WTC11 (cell line): ENCODE results near the gene SIGLEC12. TPM values are rescaled to one million over a fixed set of nuclear protein-coding genes. Genes with fewer than 3 reads are reported as not detected.

Experiments used
- ATAC-seq: fragments of 200-7000 bp; cut with Tn5 transposase; 2 replicates; pipeline ENCODE4 v1.10.0; 2021; ENCODE audit warnings: mild to moderate bottlenecking, moderate library complexity
- CTCF ChIA-PET: fragments of 300-600 bp; sonication (Branson Sonifier 250); formaldehyde crosslinking; loops from one replicate; lab custom pipeline; 2021; ENCODE audit warnings: antibody characterized with exemption; lab: Charles Lee
- POLR2A ChIA-PET: fragments of 350-600 bp; sonication (Branson Sonifier 250); formaldehyde crosslinking; loops from one replicate; lab custom pipeline; 2021; ENCODE audit warnings: antibody characterized with exemption; lab: Charles Lee
- DNase-seq: peaks from one replicate; pipeline ENCODE4 v3.0.0; 2021; ENCODE audit warnings: low spot score
- H3K27ac Mint-ChIP-seq: 2 replicates; pipeline ENCODE4 v1.8.0; 2021; ENCODE audit warnings: mixed read lengths
- H3K27me3 Mint-ChIP-seq: 2 replicates; pipeline ENCODE4 v1.8.0; 2021; ENCODE audit warnings: low read depth, mild to moderate bottlenecking, moderate library complexity, mixed read lengths
- H3K36me3 Mint-ChIP-seq: 2 replicates; pipeline ENCODE4 v1.8.0; 2021; ENCODE audit warnings: mixed read lengths
- H3K4me1 Mint-ChIP-seq: 2 replicates; pipeline ENCODE4 v1.8.0; 2022; ENCODE audit warnings: mixed read lengths
- H3K4me3 Mint-ChIP-seq: 2 replicates; pipeline ENCODE4 v1.8.0; 2021; ENCODE audit warnings: mild to moderate bottlenecking, moderate library complexity, mixed read lengths
- H3K9me3 Mint-ChIP-seq: 2 replicates; pipeline ENCODE4 v1.8.0; 2021; ENCODE audit warnings: mixed read lengths
- ARID4B ChIP-seq: sonication (generic); formaldehyde crosslinking; IDR thresholded peaks from 2 replicates; pipeline ENCODE4 v1.8.0; 2023; ENCODE audit warnings: missing genetic modification reagents, mild to moderate bottlenecking, borderline replicate concordance
- CDX4 ChIP-seq: fragments of 250-450 bp; sonication (Bioruptor Pico); IDR thresholded peaks from 2 replicates; pipeline ENCODE4 v1.9.0; 2021; ENCODE audit warnings: moderate library complexity, mild to moderate bottlenecking, inconsistent platforms, borderline replicate concordance
- CREM ChIP-seq: sonication (generic); formaldehyde crosslinking; IDR thresholded peaks from 2 replicates; pipeline ENCODE4 v1.8.1; 2022; ENCODE audit warnings: mild to moderate bottlenecking, missing genetic modification reagents, moderate library complexity
- ELF4 ChIP-seq: sonication (generic); formaldehyde crosslinking; IDR thresholded peaks from 2 replicates; pipeline ENCODE4 v1.8.1; 2022; ENCODE audit warnings: low read depth, mild to moderate bottlenecking, moderate library complexity, missing genetic modification reagents
- NFATC4 ChIP-seq: fragments of 250-450 bp; sonication (Bioruptor Pico); IDR thresholded peaks from 2 replicates; pipeline ENCODE4 v1.9.0; 2021; ENCODE audit warnings: mild to moderate bottlenecking
- NFYB ChIP-seq: sonication (generic); formaldehyde crosslinking; conservative IDR thresholded peaks from 2 replicates; pipeline ENCODE4 v1.8.0; 2022; ENCODE audit warnings: low read depth, missing genetic modification reagents
- OVOL2 ChIP-seq: fragments of 250-450 bp; sonication (Bioruptor Pico); IDR thresholded peaks from 2 replicates; pipeline ENCODE4 v1.9.0; 2021; ENCODE audit warnings: mild to moderate bottlenecking, borderline replicate concordance
- TCF7 ChIP-seq: sonication (generic); formaldehyde crosslinking; IDR thresholded peaks from 2 replicates; pipeline ENCODE4 v1.8.0; 2022; ENCODE audit warnings: mild to moderate bottlenecking, low read depth, missing genetic modification reagents, moderate library complexity
- TEAD4 ChIP-seq: sonication (generic); formaldehyde crosslinking; IDR thresholded peaks from 2 replicates; pipeline ENCODE4 v1.8.0; 2022; ENCODE audit warnings: mild to moderate bottlenecking, missing genetic modification reagents
- ZNF232 ChIP-seq: sonication (generic); formaldehyde crosslinking; IDR thresholded peaks from 2 replicates; pipeline ENCODE4 v1.8.0; 2022; ENCODE audit warnings: mild to moderate bottlenecking, missing genetic modification reagents
- ZNF263 ChIP-seq: sonication (generic); formaldehyde crosslinking; IDR thresholded peaks from 2 replicates; pipeline ENCODE4 v1.8.1; 2022; ENCODE audit warnings: low read depth, mild to moderate bottlenecking, moderate library complexity, missing genetic modification reagents
- ZNF416 ChIP-seq: fragments of 250-450 bp; sonication (Bioruptor Pico); IDR thresholded peaks from 2 replicates; pipeline ENCODE4 v1.9.0; 2021; ENCODE audit warnings: mild to moderate bottlenecking, inconsistent platforms
- total RNA-seq: library from RNA; stranded (reverse); gene quantifications from 3 replicates; pipeline ENCODE4 v1.2.3, GENCODE V29; 2021
- TF ChIP-seq, protein P1 (sequence below): sonication (generic); formaldehyde crosslinking; IDR thresholded peaks from 2 replicates; pipeline ENCODE4 v1.8.0; 2023; ENCODE audit warnings: mild to moderate bottlenecking, missing genetic modification reagents
- TF ChIP-seq, protein P2 (sequence below): sonication (generic); formaldehyde crosslinking; IDR thresholded peaks from 2 replicates; pipeline ENCODE4 v1.8.0; 2023; ENCODE audit warnings: missing genetic modification reagents
- TF ChIP-seq, protein P3 (sequence below): fragments of 250-450 bp; sonication (Bioruptor Pico); IDR thresholded peaks from 2 replicates; pipeline ENCODE4 v1.9.0; 2021; ENCODE audit warnings: mild to moderate bottlenecking
- TF ChIP-seq, protein P4 (sequence below): sonication (generic); formaldehyde crosslinking; IDR thresholded peaks from 2 replicates; pipeline ENCODE4 v1.8.1; 2023; ENCODE audit warnings: mild to moderate bottlenecking, moderate library complexity, missing genetic modification reagents
- TF ChIP-seq, protein P5 (sequence below): sonication (generic); formaldehyde crosslinking; IDR thresholded peaks from 2 replicates; pipeline ENCODE4 v1.8.1; 2023; ENCODE audit warnings: mild to moderate bottlenecking, missing genetic modification reagents
- TF ChIP-seq, protein P6 (sequence below): fragments of 250-450 bp; sonication (Bioruptor Pico); IDR thresholded peaks from 2 replicates; pipeline ENCODE4 v2.1.2; 2022; ENCODE audit warnings: mild to moderate bottlenecking, moderate library complexity
- TF ChIP-seq, protein P7 (sequence below): fragments of 250-450 bp; sonication (Bioruptor Pico); IDR thresholded peaks from 2 replicates; pipeline ENCODE4 v1.9.0; 2021; ENCODE audit warnings: mild to moderate bottlenecking

The SIGLEC12 gene
- total RNA-seq, 1 experiment from 2014 or later: not detected

GRCh38 chr19:51488491-51488890 lies 13.1 kb downstream of the SIGLEC12 start:
- ATAC-seq (no peak), DNase-seq (no peak)
- no peak for TF ChIP-seq OVOL2
- TF ChIP-seq NFATC4: no peak
- TF ChIP-seq, protein P1, sequence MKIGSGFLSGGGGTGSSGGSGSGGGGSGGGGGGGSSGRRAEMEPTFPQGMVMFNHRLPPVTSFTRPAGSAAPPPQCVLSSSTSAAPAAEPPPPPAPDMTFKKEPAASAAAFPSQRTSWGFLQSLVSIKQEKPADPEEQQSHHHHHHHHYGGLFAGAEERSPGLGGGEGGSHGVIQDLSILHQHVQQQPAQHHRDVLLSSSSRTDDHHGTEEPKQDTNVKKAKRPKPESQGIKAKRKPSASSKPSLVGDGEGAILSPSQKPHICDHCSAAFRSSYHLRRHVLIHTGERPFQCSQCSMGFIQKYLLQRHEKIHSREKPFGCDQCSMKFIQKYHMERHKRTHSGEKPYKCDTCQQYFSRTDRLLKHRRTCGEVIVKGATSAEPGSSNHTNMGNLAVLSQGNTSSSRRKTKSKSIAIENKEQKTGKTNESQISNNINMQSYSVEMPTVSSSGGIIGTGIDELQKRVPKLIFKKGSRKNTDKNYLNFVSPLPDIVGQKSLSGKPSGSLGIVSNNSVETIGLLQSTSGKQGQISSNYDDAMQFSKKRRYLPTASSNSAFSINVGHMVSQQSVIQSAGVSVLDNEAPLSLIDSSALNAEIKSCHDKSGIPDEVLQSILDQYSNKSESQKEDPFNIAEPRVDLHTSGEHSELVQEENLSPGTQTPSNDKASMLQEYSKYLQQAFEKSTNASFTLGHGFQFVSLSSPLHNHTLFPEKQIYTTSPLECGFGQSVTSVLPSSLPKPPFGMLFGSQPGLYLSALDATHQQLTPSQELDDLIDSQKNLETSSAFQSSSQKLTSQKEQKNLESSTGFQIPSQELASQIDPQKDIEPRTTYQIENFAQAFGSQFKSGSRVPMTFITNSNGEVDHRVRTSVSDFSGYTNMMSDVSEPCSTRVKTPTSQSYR (CRISPR knock-in tag): no peak
- TF ChIP-seq, protein P2, sequence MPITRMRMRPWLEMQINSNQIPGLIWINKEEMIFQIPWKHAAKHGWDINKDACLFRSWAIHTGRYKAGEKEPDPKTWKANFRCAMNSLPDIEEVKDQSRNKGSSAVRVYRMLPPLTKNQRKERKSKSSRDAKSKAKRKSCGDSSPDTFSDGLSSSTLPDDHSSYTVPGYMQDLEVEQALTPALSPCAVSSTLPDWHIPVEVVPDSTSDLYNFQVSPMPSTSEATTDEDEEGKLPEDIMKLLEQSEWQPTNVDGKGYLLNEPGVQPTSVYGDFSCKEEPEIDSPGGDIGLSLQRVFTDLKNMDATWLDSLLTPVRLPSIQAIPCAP (CRISPR knock-in tag): no peak
- TF ChIP-seq ARID4B: no peak
- TF ChIP-seq, protein P3, sequence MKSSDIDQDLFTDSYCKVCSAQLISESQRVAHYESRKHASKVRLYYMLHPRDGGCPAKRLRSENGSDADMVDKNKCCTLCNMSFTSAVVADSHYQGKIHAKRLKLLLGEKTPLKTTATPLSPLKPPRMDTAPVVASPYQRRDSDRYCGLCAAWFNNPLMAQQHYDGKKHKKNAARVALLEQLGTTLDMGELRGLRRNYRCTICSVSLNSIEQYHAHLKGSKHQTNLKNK (CRISPR knock-in tag): no peak
- TF ChIP-seq TCF7 (CRISPR knock-in tag): no peak
- TF ChIP-seq, protein P4, sequence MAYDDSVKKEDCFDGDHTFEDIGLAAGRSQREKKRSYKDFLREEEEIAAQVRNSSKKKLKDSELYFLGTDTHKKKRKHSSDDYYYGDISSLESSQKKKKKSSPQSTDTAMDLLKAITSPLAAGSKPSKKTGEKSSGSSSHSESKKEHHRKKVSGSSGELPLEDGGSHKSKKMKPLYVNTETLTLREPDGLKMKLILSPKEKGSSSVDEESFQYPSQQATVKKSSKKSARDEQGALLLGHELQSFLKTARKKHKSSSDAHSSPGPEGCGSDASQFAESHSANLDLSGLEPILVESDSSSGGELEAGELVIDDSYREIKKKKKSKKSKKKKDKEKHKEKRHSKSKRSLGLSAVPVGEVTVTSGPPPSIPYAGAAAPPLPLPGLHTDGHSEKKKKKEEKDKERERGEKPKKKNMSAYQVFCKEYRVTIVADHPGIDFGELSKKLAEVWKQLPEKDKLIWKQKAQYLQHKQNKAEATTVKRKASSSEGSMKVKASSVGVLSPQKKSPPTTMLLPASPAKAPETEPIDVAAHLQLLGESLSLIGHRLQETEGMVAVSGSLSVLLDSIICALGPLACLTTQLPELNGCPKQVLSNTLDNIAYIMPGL (CRISPR knock-in tag): no peak
- TF ChIP-seq, protein P5, sequence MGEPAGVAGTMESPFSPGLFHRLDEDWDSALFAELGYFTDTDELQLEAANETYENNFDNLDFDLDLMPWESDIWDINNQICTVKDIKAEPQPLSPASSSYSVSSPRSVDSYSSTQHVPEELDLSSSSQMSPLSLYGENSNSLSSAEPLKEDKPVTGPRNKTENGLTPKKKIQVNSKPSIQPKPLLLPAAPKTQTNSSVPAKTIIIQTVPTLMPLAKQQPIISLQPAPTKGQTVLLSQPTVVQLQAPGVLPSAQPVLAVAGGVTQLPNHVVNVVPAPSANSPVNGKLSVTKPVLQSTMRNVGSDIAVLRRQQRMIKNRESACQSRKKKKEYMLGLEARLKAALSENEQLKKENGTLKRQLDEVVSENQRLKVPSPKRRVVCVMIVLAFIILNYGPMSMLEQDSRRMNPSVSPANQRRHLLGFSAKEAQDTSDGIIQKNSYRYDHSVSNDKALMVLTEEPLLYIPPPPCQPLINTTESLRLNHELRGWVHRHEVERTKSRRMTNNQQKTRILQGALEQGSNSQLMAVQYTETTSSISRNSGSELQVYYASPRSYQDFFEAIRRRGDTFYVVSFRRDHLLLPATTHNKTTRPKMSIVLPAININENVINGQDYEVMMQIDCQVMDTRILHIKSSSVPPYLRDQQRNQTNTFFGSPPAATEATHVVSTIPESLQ (CRISPR knock-in tag): no peak
- TF ChIP-seq ZNF416 (CRISPR knock-in tag): no peak
- TF ChIP-seq, protein P6, sequence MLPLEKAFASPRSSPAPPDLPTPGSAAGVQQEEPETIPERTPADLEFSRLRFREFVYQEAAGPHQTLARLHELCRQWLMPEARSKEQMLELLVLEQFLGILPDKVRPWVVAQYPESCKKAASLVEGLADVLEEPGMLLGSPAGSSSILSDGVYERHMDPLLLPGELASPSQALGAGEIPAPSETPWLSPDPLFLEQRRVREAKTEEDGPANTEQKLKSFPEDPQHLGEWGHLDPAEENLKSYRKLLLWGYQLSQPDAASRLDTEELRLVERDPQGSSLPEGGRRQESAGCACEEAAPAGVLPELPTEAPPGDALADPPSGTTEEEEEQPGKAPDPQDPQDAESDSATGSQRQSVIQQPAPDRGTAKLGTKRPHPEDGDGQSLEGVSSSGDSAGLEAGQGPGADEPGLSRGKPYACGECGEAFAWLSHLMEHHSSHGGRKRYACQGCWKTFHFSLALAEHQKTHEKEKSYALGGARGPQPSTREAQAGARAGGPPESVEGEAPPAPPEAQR (CRISPR knock-in tag): no peak
- TF ChIP-seq, protein P7, sequence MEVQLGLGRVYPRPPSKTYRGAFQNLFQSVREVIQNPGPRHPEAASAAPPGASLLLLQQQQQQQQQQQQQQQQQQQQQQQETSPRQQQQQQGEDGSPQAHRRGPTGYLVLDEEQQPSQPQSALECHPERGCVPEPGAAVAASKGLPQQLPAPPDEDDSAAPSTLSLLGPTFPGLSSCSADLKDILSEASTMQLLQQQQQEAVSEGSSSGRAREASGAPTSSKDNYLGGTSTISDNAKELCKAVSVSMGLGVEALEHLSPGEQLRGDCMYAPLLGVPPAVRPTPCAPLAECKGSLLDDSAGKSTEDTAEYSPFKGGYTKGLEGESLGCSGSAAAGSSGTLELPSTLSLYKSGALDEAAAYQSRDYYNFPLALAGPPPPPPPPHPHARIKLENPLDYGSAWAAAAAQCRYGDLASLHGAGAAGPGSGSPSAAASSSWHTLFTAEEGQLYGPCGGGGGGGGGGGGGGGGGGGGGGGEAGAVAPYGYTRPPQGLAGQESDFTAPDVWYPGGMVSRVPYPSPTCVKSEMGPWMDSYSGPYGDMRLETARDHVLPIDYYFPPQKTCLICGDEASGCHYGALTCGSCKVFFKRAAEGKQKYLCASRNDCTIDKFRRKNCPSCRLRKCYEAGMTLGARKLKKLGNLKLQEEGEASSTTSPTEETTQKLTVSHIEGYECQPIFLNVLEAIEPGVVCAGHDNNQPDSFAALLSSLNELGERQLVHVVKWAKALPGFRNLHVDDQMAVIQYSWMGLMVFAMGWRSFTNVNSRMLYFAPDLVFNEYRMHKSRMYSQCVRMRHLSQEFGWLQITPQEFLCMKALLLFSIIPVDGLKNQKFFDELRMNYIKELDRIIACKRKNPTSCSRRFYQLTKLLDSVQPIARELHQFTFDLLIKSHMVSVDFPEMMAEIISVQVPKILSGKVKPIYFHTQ (CRISPR knock-in tag): no peak
- no peak for TF ChIP-seq CREM (CRISPR knock-in tag)
- TF ChIP-seq CDX4: no peak
- no peak for TF ChIP-seq ZNF263 (CRISPR knock-in tag)
- no peak for TF ChIP-seq NFYB
- no peak for TF ChIP-seq ELF4 (CRISPR knock-in tag)
- TF ChIP-seq ZNF232: no peak
- TF ChIP-seq TEAD4 (CRISPR knock-in tag): no peak
- CTCF ChIA-PET: interaction anchor here (0.5 kb wide), 1 partner anchor 48 kb away, joined by 3 read pairs; no protein-coding TSS in a partner anchor
- H3K36me3 Mint-ChIP-seq: no peaks in the 10 kb centered on the region
- H3K4me1 Mint-ChIP-seq: peaks cover 7% of the 10 kb centered on the region
- H3K27me3 Mint-ChIP-seq: peaks cover 55% of the 10 kb centered on the region
- H3K27ac Mint-ChIP-seq: no peak overlapping the region
- H3K9me3 Mint-ChIP-seq: peaks cover 22% of the 10 kb centered on the region
- POLR2A ChIA-PET: no interaction called here
- H3K4me3 Mint-ChIP-seq: no peak overlapping the region
